HG03066 (cell line): ENCODE data around the gene METRNL.
"Not testable (repeated sequence)": the region's sequence is repeated elsewhere in the genome, so short reads cannot be mapped to it uniquely, and the experiment has no call there.

Source experiments
- ATAC-seq: cut with Tn5 transposase; IDR thresholded peaks from one replicate; pipeline ENCODE4 v1.9.1; 2021; ENCODE audit warnings: low read depth; ENCODE audit not compliant: unreplicated experiment

METRNL gene

DNA sequence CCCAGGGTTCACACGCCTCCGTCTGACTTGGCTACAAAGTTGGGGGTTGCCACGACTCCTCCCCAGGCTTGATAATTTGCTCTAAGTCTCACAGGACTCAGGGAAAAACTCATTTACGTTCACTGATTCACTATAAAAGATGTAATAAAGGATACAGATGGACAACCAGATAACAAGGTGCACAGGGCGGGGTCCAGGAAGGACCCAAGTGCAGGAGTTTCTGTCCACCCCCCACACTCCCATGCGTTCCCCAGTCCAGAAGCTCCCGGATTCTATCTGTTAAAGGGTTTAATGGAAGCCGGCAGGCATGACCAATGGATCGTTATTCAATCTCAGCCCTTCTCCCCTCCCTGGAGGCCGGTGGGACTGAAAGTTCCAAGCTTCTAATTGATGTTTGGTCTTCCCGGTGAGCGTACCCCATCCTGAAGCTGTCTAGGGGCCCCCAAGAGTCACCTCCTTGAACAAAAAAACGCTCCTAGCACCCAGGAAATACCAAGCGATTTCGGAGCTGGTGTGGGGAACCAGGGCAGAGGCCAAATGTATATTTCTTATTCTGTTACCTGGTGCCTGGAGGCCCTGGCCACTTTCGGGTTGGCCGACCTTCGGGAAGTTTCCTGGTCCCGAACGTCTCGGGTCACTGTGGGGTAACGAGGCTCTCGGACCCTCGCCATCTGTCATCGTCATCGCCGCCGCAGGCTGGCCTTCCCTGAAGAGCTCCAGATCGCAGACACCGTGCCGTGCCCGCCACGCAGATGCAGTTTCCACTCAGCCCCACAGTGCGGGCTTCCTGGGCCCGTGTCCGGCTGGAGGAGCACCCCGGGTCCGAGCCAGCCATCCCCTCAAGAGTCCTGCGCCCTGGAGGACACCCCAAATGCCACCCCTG, 13.5 kb upstream of the METRNL start:
- ATAC-seq = no peak

DNA sequence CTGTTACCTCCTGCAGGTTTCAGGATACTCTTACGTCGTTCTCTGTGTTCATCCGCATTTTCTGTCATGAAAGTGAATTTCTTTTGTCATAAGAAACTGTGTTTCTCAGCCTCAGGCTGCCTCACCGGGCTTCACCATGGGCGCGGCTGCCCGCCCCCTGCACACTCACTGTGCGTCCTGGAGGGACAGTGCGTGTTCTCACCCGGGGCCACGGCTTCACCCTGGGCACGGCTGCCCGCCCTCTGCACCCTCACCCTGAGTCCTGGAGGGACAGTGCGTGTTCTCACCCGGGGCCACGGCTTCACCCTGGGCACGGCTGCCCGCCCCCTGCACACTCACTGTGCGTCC, 12.9 kb upstream of the METRNL start:
- ATAC-seq = not testable (repeated sequence)

DNA sequence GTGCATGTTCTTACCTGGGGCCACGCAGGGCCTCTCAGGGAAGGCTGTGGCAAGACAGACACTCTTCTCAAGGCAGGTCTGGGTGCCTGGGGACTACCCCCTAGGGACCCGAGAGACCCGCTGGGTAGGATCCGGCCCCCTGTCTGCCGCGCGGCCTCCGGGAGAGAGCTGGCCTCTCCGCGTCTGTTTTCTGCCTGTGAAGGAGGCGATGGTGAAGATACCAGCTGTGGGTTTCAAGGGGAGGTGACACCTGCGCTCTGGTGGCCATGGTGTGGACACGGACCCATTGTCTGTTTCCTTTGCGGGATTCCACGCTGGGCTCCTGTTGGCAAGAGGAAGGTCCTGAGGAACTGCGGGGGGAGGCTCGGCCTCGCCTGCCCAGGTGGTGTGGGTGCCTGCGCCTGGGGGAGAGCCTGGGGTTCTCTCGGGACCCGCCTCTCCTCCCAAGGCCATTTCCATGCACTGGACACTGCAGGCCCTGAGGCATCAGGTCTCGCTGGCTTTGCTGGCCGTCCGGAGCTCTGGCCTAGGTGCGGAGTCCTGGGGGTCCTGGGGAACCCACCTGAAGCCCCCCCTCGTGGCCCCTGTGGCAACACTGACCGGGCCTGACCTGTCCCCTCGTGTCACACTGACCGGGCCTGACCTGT, 12.2 kb upstream of the METRNL start:
- no peak for ATAC-seq

DNA sequence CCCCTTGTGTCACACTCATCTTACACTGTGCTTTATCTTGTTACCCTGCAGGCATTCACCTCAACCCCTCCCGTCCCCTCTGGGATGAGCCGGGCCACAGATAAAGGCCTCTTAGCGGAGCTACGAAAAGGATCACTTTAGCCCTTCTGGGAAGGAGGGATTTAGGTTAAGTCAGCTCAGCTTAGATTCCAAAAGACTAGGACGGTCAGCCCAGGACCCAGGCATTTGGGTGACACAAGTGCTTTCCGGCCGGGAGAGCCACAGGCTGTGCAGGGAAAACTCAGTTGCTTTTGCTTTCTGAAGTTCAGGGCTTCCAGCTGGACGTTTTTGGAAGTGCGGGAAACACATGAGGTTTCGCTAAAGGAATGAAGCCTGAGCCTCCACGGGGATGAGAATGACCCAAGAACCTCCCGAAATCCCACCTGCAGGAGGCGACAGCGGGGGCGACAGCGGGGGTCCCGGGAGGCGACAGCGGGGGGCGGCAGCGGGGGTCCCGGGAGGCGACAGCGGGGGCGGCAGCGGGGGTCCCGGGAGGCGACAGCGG, 11.6 kb upstream of the METRNL start:
- ATAC-seq = no peak

DNA sequence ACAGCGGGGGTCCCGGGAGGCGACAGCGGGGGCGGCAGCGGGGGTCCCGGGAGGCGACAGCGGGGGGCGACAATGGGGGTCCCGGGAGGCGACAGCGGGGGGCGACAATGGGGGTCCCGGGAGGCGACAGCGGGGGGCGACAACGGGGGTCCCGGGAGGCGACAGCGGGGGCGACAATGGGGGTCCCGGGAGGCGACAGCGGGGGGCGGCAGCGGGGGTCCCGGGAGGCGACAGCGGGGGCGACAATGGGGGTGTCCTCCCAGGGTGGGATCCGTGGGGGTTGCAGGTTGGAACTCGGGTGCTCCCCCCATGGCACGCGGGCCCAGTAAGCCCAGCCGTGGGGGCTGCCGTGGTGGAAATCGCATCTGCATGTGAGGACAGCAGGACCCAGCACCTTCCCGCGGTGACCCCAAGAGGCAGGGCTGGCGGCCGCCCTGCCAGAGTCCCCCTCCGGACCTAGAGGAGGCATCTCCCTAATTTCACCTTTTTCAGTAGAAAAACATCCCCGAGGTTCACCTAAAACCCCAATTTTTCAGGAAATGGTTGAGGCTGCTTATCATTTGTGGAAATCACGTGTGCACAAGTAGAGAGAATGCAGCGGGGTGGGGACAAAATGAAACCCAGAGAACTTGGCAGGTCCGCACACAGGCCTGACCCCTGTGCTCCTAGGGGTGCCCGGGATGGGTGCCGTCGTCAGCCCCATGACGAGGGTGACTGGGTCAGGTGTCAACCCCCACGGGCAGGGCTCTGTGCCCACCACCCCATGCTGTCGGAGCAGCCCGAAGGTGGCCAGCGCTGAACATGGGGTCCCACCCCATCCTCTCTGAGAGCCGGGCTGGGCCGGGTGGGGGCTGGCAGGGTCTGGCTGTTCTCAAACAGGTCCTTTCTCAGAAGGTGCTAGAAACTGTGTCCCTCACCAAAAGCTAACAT, 10.5 kb upstream of the METRNL start:
- ATAC-seq = no peak

DNA sequence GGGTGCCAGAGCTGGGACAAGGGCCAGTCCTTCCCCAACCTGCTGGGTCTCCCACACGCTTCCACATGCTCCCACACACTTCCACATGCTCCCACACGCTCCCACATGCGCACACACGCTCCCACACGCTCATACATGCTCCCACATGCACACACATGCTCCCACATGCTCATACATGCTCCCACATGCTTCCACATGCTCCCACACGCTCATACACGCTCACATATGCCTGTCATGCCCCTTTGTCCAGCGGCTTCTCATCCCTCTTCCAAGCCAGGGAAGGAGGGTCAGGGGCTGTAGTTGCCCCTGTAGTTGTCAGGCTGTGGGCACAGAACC, 9.9 kb upstream of the METRNL start:
- ATAC-seq = no peak

DNA sequence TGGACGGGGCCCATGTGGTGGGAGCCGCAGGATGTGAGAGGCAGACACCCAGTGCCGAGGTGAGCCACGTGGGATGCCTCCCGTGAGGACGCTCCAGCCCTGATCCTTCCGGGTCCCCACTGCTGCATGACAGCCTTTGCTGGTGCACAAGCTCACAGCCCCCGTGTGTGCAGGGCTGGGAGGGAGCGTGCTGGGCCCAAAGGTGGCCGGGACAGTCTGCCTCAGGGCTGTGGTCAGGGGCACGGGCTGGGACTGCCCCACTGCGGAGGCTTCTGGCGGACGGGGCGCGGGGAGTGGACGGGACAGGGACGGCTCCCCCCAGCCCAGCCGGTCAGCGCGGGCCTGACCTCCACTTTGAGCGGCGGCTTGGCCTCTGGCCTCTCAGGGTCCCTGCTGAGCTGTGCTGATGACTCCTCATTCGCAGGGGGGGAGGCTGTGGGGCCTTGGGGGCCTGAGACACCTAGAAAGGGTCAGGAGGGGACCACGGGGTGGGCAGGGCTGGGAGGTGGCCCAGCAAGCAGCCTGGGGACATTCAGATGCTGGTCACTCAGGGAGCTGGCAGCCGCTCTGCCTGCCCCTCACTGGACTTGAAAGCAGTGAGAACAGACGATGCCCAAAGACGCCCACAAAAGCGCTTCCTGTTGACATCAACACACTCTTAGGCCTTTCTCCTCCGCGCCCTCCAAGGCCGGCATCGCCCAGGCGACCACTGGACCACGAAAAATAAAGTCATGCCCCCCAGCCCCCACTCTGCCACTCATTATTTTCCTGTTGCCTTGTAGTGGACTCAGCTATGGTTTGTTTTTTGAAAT, 9.3 kb upstream of the METRNL start:
- ATAC-seq = no peak

DNA sequence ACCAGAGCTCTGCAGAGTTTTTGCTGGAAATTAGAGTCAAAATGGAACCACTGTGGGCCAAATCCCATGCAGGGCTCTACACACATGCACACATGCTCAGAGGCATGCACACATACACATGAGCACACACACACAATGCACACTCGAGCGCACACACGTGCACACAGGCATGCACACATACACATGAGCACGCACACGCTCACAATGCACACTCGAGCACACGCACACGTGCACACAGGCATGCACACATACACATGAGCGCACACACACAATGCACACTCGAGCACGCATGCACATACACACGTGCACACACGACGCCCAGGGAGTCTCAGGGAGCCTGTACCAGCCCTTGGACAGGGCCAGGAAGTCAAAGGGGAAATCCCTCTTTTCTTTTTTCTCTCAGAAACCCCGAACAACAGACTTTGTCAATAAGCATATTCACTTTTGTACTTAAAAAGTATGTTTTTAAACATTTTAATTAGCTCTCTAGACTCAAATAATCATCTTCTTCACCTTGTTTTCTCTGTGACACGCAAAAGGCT, 8.5 kb upstream of the METRNL start:
- ATAC-seq = no peak

DNA sequence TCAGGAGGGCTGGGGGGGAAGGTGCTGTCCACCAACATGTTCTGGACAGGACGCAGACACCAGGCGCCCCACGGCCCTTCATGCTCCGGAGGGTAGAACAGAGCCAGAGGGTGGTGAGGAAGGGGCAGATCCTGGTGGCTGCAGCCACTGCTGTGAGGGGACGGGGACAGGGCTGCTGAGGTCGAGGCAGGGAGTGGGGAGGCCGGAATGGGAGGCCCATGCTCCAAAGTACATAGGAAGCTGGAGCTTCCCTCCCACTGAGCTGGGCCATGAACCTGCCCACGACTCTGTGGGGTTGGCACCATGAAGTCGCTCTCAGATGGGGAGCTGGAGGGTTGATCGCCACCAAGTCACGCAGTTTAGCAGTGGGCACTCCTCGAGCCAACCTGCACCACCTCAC, 8.0 kb upstream of the METRNL start:
- ATAC-seq = no peak

DNA sequence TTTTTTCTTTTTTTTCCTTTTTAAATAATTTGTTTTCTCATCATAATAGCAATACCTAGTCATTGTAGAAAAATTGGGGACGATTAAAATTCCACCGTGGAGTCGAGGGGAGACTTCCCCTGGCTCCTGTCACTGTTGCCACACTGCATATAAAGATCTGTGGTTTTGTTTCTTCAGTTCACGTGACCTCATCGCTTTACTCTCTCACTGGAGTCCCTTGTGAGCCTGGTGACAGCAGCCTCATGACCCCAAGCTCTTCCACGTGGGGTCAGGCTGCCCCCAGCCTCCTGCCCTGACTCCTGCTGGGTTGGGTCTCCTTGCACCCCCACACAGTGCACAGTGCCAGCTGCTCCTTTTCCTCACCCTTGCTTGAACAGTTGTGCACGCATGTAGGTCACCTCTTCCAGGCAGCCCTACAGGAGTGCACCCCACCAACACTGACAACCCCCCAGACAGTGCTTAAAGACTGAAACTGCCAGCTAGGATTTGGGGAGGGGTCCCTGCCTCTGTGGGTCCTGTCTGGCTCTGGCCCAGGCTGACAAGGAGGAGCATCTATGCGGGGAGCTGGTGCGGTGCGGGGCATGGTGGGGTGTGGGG, 7.3 kb upstream of the METRNL start:
- ATAC-seq = no peak

DNA sequence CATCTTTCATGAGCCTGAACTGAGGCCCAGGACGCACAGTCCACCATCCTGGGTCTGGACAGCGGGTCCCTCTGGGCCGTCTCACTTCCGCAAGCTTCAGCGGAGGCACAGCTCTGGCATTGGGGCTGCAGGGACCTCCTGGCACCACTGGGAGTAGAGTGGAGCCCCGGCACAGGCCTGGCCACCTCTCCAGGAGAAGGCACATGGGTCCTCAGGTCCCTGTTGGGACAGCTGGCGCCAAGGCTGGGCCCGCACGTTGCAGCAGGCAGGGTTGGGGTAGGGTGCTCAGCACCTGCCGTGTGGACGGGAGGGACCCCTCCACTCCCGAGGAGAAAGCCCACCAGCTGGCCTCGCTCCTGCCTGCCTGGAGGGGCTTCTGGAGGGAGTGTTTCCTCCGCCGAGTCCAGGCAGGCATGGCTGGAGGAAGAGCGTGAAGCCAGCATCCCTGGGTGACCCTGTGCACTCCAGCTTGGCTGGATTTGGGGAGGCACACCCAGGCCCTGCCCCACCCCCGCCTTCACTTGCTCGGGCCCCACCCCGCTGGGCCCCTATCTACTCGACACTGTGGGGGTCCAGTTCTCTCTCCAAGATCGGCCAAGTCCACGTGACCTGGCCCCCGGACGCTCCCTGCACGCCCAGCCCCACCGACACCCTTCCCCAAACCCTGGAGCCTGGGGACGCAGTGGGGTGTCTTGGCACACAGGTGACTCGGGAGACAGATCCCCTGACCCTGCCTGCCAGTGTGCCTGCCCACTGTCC, 6.6 kb upstream of the METRNL start:
- ATAC-seq = no peak

DNA sequence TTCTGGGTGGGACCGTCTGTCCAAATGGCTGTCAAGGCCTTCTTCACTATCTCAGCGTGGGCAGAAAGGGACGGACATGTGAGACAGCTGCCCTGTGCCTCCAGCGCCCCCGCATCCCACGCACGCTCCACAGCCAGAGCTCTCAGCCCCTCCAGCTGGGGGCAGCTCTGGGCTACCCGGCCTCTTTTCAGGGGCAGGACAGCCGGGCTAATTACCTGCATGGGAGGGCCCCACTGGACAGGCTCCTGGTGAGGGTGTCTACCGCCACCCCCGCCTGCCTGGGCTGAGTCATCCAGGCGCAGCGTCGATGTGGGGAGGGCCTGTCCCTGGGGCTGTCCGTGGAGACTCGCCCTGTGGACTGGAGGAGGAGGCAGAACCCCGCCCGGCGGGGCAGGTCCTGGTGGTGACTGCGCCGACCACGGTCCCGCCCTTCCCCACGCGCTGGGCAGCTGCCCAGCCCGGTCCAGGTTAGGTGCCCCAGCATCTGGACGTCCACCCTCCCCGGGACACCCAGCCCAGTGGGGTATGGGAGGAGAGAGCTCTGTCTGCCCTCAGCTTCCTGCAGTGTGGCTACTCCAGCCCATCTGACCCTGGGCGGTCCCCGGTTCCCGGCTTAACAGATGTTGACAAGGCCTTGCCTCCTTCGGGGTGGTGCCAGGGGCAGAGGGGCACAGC, 5.9 kb upstream of the METRNL start:
- no peak for ATAC-seq

DNA sequence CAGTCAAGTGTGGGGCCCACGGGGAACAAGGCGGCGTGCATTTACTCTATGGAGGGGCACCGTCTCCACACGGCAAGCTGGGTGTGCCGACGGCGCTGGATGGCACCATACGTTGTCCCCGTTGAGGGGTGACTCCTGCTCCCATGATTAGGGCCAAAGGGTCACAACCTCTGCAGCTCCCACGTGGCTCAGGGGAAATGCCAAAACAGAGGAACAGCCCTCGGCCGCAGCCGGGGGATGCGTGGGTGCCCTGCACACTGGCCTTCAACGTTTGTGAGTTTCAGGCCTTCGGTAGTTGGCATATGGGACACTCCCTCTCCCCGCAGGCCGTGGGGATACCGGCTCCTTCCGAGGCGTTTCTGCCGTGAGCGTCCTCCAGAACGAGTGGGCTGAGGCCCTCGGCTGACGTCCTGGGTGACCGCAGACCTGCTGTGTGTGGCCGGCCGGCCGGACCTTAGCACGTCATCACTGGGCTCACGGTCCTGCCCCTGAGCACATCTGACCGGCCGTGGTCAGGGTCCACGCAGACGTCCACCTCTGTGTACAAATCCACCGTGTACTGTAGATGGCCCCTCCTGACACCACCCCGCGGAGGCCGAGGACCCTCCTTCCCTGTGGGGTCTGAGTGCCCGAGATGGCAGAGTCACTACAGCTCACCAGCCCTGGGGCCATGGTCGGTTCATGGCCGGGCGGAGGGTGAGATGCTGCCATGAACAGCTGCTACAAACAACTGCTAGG, 4.8 kb upstream of the METRNL start:
- ATAC-seq = no peak

DNA sequence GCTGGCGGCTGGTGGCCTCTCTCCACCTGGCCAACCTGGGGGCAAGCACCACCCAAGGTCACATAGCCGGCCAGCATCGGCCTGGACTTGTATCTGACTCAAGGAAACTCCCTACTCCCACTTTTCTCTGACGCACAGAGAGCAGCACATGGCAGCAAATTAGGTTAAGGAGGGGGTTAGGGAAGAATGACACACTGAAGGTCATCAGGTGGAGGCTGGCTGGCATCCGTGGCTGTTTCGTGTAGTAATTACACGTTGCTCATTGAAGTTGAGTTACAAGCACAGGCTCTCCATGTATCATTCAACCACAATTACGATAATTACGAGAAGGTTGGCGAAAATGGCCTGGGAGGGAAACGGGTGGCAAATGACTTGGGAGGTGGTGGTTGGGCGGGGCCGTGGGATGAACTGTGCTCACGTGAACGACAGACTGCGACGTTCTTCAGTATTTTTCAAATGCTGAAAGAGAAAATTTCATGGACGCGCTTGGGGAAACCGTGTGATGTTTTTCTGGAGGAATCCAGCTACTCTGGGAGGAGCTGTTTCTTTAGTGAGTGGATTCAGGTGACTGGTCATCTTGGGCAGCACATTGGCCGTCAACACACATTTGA, 4.0 kb upstream of the METRNL start:
- ATAC-seq = no peak

DNA sequence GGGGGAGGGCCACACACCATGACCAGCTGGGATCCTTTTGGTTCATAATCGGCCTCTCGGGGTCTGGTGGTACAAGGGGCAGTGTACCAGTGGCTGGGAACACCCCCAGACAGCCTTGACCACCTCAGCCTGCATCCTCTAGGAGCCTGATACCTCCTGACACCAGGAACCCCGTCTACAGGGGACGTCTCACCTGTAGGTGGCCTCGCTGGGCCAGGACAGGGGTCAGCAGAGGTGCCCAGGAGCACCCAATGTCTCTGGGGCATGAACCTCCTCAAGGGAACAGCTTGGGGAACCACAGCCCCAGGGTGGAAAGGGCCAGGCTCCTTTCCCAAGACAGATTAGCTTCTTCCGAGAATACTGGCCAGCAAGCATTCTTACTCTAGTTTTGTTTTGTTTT, 2.5 kb upstream of the METRNL start:
- ATAC-seq = no peak

DNA sequence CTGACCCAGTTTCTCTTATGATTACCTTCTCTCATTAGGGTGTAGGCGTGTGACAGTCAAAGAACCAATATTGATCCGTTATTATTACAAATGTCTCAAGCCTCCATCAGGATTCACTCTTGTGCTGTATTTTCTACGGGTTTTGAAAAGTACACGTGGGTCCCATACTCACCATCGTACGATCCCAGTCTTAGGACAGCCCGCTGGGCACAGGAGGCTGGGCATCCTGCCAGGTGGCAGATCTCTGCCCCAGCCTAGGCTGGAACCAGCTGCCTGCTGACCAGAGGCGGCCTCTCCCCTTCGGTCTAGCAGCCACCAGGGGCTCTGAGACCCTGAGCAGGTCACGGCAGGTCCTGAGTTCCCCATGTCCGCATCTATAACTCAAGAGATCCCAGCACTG, 2.0 kb upstream of the METRNL start:
- ATAC-seq = no peak

DNA sequence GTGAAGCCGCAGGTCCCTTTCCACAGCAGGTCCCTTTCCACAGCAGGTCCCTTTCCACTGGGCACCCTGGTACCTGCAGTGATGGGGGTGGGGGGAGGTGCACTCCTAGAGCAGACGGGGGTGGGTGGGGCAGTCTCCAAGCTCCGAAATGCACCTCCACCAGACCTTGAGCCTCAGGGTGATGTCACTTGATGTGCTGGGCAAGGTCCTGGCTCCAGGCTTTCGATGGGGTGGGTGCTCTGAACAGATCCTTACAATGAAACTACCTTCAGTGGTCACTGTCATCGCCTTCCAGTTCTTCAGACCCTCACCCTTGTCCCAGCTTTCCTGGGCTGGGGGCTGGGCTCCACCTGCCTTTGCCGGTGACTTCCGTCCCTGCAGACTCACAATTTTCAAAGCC, 1.5 kb upstream of the METRNL start:
- ATAC-seq = no peak
